Stimulated activated CD8-positive, alpha-beta memory T cell treated with anti-CD3 and anti-CD28 coated beads, Interleukin-4, amount 100 ng/mL, for 1 hour (primary cell): ENCODE results near the gene ST6GAL1.
A peak's percentile ranks its signal among the peaks of the same experiment; 100 is the strongest.

Source experiments
- DNase-seq, 2 donors: peaks; one replicate each; pipeline ENCODE4 v3.0.0-alpha.2; 2020; ENCODE audit warnings: low read depth in 2 of 2, low spot score in 1 of 2

The ST6GAL1 gene

GRCh38 chr3:186915806-186916796 is 14.2 kb upstream of the ST6GAL1 start:
- no peak for DNase-seq

- DNase-seq = no peak
Measured at GRCh38 chr3:186917512-186918312, 12.6 kb upstream of the ST6GAL1 start.

- DNase-seq = no peak
Measured at GRCh38 chr3:186920301-186920700, 10.0 kb upstream of the ST6GAL1 start.

GRCh38 chr3:186920796-186921195 is 9.5 kb upstream of the ST6GAL1 start:
- no peak for DNase-seq

- no peak for DNase-seq
Measured at GRCh38 chr3:186921578-186921977, 8.7 kb upstream of the ST6GAL1 start.

GRCh38 chr3:186922224-186922623 is 8.1 kb upstream of the ST6GAL1 start:
- no peak for DNase-seq

- no peak for DNase-seq
Measured at GRCh38 chr3:186922790-186923189, 7.5 kb upstream of the ST6GAL1 start.

GRCh38 chr3:186923241-186923640 is 7.1 kb upstream of the ST6GAL1 start:
- no peak for DNase-seq

- DNase-seq = no peak
Measured at GRCh38 chr3:186925826-186926225, 4.5 kb upstream of the ST6GAL1 start.

- no peak for DNase-seq
Measured at GRCh38 chr3:186929186-186929585, 1.1 kb upstream of the ST6GAL1 start.

GRCh38 chr3:186929685-186930084 is 641 bp upstream of the ST6GAL1 start:
- no peak for DNase-seq

GRCh38 chr3:186930641-186931531 is 560 bp downstream of the ST6GAL1 start:
- DNase-seq = peak; percentile 26 to 47

GRCh38 chr3:186931532-186932280 is 1.4 kb downstream of the ST6GAL1 start:
- peak; percentile 9 to 38 for DNase-seq

GRCh38 chr3:186932281-186933181 is 2.2 kb downstream of the ST6GAL1 start:
- DNase-seq = no peak

GRCh38 chr3:186933816-186934215 is 3.5 kb downstream of the ST6GAL1 start:
- DNase-seq = no peak

- DNase-seq = no peak
Measured at GRCh38 chr3:186935133-186935532, 4.8 kb downstream of the ST6GAL1 start.

- no peak for DNase-seq
Measured at GRCh38 chr3:186937017-186937875, 6.9 kb downstream of the ST6GAL1 start.

GRCh38 chr3:186938716-186939115 is 8.4 kb downstream of the ST6GAL1 start:
- DNase-seq = no peak
